Gastroesophageal sphincter (tissue), 4 donors: Measurements from ENCODE around the gene RXRB. TPM values are rescaled to one million over a fixed set of nuclear protein-coding genes. Genes with fewer than 3 reads are reported as not detected.

Experiments used
- ATAC-seq: fragments of 150-250 bp; one replicate; pipeline ENCODE4 v1.9.1; 2016; ENCODE audit warnings: mild to moderate bottlenecking, moderate library complexity
- H3K27ac ChIP-seq, 4 donors: fragments of 200-600 bp; sonication (generic) in 3 of 4; 1 replicate in 3 of 4; 2 replicates in 1 of 4; pipeline ENCODE4 v1.5.1; 2016 to 2019
- H3K27me3 ChIP-seq: fragments of 200-600 bp; sonication (generic); one replicate; pipeline ENCODE4 v1.5.1; 2019
- H3K36me3 ChIP-seq, 2 donors: fragments of 200-600 bp; sonication (generic); one replicate each; pipeline ENCODE4 v1.5.1; 2019; ENCODE audit warnings: control low read depth in 1 of 2
- H3K4me1 ChIP-seq, 3 donors: fragments of 200-600 bp; sonication (generic); 1 replicate in 2 of 3; 2 replicates in 1 of 3; pipeline ENCODE4 v1.5.1; 2016 to 2019; ENCODE audit warnings: control low read depth in 2 of 3
- H3K4me3 ChIP-seq, 2 donors: fragments of 200-600 bp; sonication (generic); one replicate each; pipeline ENCODE4 v1.5.1; 2019; ENCODE audit warnings: mild to moderate bottlenecking in 1 of 2, moderate library complexity in 1 of 2
- H3K9me3 ChIP-seq, 3 donors: fragments of 200-600 bp; sonication (generic); one replicate each; pipeline ENCODE4 v1.5.1; 2017 to 2019; ENCODE audit warnings: control low read depth in 2 of 3
- CTCF ChIP-seq, 4 experiments: fragments of 200-600 bp in 2 of 4; fragments of 450-650 bp in 2 of 4; sonication (generic) in 1 of 4; IDR thresholded peaks; one replicate each; pipeline ENCODE4 v1.5.1; 2017 to 2019; ENCODE audit warnings: antibody characterized with exemption in 4 of 4, mild to moderate bottlenecking in 2 of 4, moderate library complexity in 2 of 4
- EP300 ChIP-seq: sonication (generic); formaldehyde crosslinking; IDR thresholded peaks from one replicate; pipeline ENCODE4 v1.6.1; 2017; ENCODE audit warnings: antibody characterized with exemption, mild to moderate bottlenecking
- POLR2A ChIP-seq, 2 donors: fragments of 450-650 bp; IDR thresholded peaks; one replicate each; pipeline ENCODE4 v1.6.1; 2017; ENCODE audit warnings: antibody characterized with exemption in 2 of 2, mild to moderate bottlenecking in 2 of 2, moderate library complexity in 1 of 2
- POLR2AphosphoS5 ChIP-seq: sonication (generic); formaldehyde crosslinking; IDR thresholded peaks from one replicate; pipeline ENCODE4 v1.6.1; 2017; ENCODE audit warnings: antibody characterized with exemption
- WGBS, 2 donors: methylation state at CpG; one replicate each; pipeline ENCODE4 v1.1.5; 2018; ENCODE audit warnings: low coverage in 1 of 2; 5-methylcytosine and 5-hydroxymethylcytosine counted together
- total RNA-seq, 4 donors: library from RNA; depleted of rRNA; stranded (reverse); fragments of >200 nt; gene quantifications; one replicate each; pipeline ENCODE4 v1.1.0, GENCODE V29; 2016

The RXRB gene
- total RNA-seq, 4 donors from 2014 or later, result 20.0 to 38.8 (median 28.9) TPM

- 47 to 79% methylated on average over 3 to 5 of the region's 6 CpGs for WGBS, 2 donors
- ATAC-seq, result no peak
- Histone ChIP-seq H3K27me3 (no peaks in the 10 kb centered on the region), H3K4me1 (peaks cover 13 to 56% (median 20%) of the 10 kb centered on the region in 3 donors), H3K27ac (peak overlapping the region in 1 of 4 donors; percentile 15), H3K4me3 (no peak overlapping the region), H3K9me3 (no peaks in the 10 kb centered on the region), H3K36me3 (peaks cover 0 to 56% of the 10 kb centered on the region in 2 donors)
- TF ChIP-seq POLR2AphosphoS5 (no peak), EP300 (no peak), CTCF (IDR thresholded peaks at IDR 0.05) (no peak)
Measured at GRCh38 chr6:33198159-33198852, 2.2 kb downstream of the RXRB start.

- ATAC-seq, result no peak
- Histone ChIP-seq H3K36me3 (peaks cover 0 to 48% of the 10 kb centered on the region in 2 donors), H3K4me3 (no peak overlapping the region), H3K4me1 (peaks cover 13 to 56% (median 24%) of the 10 kb centered on the region in 3 donors), H3K27me3 (no peaks in the 10 kb centered on the region), H3K27ac (peak overlapping the region in 3 of 4 donors; percentile 15 to 33 (median 30)), H3K9me3 (no peaks in the 10 kb centered on the region)
- TF ChIP-seq CTCF (IDR thresholded peaks at IDR 0.05), result peak in 3 of 4 experiments; percentile 54 to 73 (median 56)
- no peak for TF ChIP-seq EP300
- 0 to 31% methylated on average over 2 to 10 of the region's 12 CpGs for WGBS, 2 donors
Measured at GRCh38 chr6:33197431-33198048, 2.9 kb downstream of the RXRB start.

GRCh38 chr6:33195304-33196165, 4.9 kb downstream of the RXRB start:
- 53 to 74% methylated on average over 6 to 7 of the region's 15 CpGs for WGBS, 2 donors
- ATAC-seq, result no peak
- Histone ChIP-seq H3K27me3 (peaks cover 19% of the 10 kb centered on the region), H3K4me3 (no peak overlapping the region), H3K36me3 (peaks cover 0 to 40% of the 10 kb centered on the region in 2 donors), H3K27ac (no peak overlapping the region), H3K9me3 (no peaks in the 10 kb centered on the region), H3K4me1 (peaks cover 4 to 49% (median 17%) of the 10 kb centered on the region in 3 donors)
- TF ChIP-seq POLR2AphosphoS5 (no peak), POLR2A (IDR thresholded peaks at IDR 0.05) (no peak), CTCF (IDR thresholded peaks at IDR 0.05) (no peak), EP300 (no peak)

GRCh38 chr6:33194431-33194979, 6.0 kb downstream of the RXRB start:
- no peak overlapping the region for H3K27ac ChIP-seq
- peaks cover 0 to 40% of the 10 kb centered on the region in 2 donors for H3K36me3 ChIP-seq
- H3K9me3 ChIP-seq, result no peaks in the 10 kb centered on the region
- ATAC-seq, result no peak
- 37% methylated on average over 4 of the region's 8 CpGs; no CpG with 5 or more reads in 1 of the 2 donors for WGBS, 2 donors
- no peak overlapping the region for H3K4me3 ChIP-seq
- peaks cover 4 to 46% (median 15%) of the 10 kb centered on the region in 3 donors for H3K4me1 ChIP-seq
- peaks cover 29% of the 10 kb centered on the region for H3K27me3 ChIP-seq
- no peak for TF ChIP-seq CTCF (IDR thresholded peaks at IDR 0.05)
- no peak for TF ChIP-seq POLR2A (IDR thresholded peaks at IDR 0.05)
- no peak for TF ChIP-seq EP300
- TF ChIP-seq POLR2AphosphoS5, result no peak
